BLaER1 (cell line): ENCODE results near the gene SGTA.

ENCODE experiments used
- H3K27ac ChIP-seq: shearing (Covaris generic); formaldehyde crosslinking; 2 replicates; pipeline ENCODE4 v1.8.1; 2022
- H3K27me3 ChIP-seq: shearing (Covaris generic); formaldehyde crosslinking; 2 replicates; pipeline ENCODE4 v1.8.1; 2022
- H3K36me3 ChIP-seq: shearing (Covaris generic); formaldehyde crosslinking; 2 replicates; pipeline ENCODE4 v1.8.1; 2022
- H3K4me1 ChIP-seq: shearing (Covaris generic); formaldehyde crosslinking; 2 replicates; pipeline ENCODE4 v1.8.1; 2022
- H3K4me2 ChIP-seq: shearing (Covaris generic); formaldehyde crosslinking; 2 replicates; pipeline ENCODE4 v1.8.1; 2022
- H3K4me3 ChIP-seq: shearing (Covaris generic); formaldehyde crosslinking; 2 replicates; pipeline ENCODE4 v1.8.1; 2022
- H3K9ac ChIP-seq: shearing (Covaris generic); formaldehyde crosslinking; 2 replicates; pipeline ENCODE4 v1.8.1; 2022
- H3K9me3 ChIP-seq: shearing (Covaris generic); formaldehyde crosslinking; 2 replicates; pipeline ENCODE4 v1.8.1; 2022
- H4K20me1 ChIP-seq: shearing (Covaris generic); formaldehyde crosslinking; 2 replicates; pipeline ENCODE4 v1.8.1; 2022
- Cebpa-rat ChIP-seq: shearing (Covaris generic); IDR thresholded peaks from 2 replicates; pipeline ENCODE4 v1.8.1; 2022

Gene SGTA

DNA sequence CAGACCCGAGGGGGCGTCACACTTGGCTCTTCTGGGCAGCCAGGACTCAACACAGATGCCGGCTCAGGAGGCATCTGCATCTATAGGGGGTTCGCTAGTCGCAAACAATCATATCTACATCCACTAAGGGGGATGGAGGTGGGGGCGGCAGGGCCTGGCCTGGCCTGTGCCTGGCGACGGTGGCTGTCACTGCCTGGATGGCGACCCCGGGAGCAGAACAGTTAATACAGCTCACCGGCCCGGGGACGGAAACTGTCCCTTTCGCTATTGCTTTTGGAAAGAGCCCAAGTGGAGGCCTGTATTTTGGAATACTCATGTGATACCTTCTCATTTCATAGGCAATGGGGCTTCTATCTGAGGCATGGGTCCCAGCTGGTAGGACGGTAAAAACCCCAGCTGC lies 17.7 kb downstream of the SGTA start:
- no peak overlapping the region for H3K9ac ChIP-seq
- peaks cover 97% of the 10 kb centered on the region for H4K20me1 ChIP-seq
- no peak overlapping the region for H3K4me2 ChIP-seq
- H3K27ac ChIP-seq: no peak overlapping the region
- H3K27me3 ChIP-seq: no peaks in the 10 kb centered on the region; the same call in 1 of the 2 replicates
- TF ChIP-seq Cebpa-rat: no peak
- H3K4me1 ChIP-seq: peaks cover 19% of the 10 kb centered on the region
- H3K36me3 ChIP-seq: peaks cover 93% of the 10 kb centered on the region
- no peaks in the 10 kb centered on the region for H3K9me3 ChIP-seq
- H3K4me3 ChIP-seq: no peak overlapping the region

DNA sequence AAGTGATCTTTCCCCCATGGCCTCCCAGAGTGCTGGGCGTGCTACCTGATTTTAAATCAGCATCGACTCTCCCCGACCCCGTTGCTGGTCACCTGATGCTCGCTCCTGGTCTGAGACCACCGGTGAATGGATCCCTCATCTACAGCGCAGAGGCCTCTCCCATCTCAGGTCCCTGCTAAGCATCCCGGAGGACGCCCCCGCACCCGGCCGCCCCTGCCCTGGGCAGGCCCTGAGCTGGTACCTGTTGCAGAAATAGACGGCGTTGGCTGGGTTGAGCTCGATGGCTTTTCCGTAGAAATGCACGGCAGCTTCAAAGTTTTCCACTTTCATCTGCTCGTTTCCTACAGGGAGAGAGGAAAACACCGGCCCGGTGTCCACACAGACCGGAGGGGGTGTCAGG lies 18.1 kb downstream of the SGTA start:
- TF ChIP-seq Cebpa-rat: no peak
- H3K9ac ChIP-seq: no peak overlapping the region
- H3K9me3 ChIP-seq: no peaks in the 10 kb centered on the region
- peaks cover 17% of the 10 kb centered on the region for H3K4me1 ChIP-seq
- no peak overlapping the region for H3K4me3 ChIP-seq
- no peak overlapping the region for H3K4me2 ChIP-seq
- no peak overlapping the region for H3K27ac ChIP-seq
- no peaks in the 10 kb centered on the region; the same call in 1 of the 2 replicates for H3K27me3 ChIP-seq
- H4K20me1 ChIP-seq: peaks cover 96% of the 10 kb centered on the region
- peaks cover 95% of the 10 kb centered on the region for H3K36me3 ChIP-seq

DNA sequence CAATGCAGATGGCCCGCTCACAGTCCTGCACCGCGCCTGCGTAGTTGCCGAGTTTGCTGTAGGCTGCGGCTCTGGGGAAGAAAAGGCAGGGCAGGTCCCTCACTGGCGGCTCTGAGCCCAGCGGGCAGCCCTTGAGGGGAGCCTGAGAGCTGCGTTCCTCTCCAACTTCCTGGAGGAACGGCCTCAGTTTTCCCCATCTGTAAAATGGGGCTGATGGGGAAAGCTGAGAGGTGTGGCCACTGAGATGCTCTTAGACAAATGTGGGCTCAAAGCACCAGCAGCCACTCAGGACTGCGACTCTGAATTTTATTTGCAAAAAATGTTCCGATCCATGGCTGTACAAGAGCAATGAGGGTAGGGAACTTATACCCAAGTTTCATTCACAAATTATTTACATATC lies 19.4 kb downstream of the SGTA start:
- peaks cover 100% of the 10 kb centered on the region for H3K36me3 ChIP-seq
- H3K27me3 ChIP-seq: no peaks in the 10 kb centered on the region; the same call in 1 of the 2 replicates

DNA sequence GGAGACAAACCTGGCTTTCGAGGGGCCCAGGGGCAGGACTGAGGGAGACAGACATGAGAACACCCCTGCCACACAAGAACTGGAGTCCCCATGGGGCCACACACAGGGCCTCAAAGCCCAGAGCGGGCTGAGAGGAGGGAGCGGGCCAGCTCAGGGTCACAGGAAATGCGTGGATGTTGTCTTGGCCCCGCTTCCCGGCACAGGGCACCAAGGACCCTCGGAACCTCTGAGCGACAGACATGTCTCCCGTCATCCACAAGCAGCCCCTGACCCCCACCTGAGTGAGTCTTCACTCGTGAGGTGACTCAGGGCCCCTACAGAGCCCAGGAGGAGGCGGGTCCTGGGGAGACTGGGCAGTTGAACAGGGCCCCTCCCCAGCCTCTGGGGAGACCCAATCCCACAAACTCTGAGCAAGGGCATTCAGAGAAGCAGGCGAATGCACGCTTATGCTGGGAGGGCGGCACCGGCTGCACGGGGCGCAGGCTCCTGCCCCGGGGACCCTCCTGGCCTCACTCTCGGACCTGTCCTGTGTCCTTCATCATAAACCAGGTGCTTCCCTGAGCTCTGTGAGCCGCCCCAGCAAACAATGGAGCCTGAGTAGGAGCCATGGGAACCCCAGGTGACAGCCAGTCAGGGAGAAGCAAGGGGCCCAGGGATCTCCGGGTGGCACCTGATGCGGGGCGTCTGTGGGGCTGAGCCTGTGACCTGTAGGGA lies 20.1 kb downstream of the SGTA start:
- no peaks in the 10 kb centered on the region for H3K9me3 ChIP-seq
- H3K27me3 ChIP-seq: no peaks in the 10 kb centered on the region; the same call in 1 of the 2 replicates
- H3K4me2 ChIP-seq: no peak overlapping the region
- peaks cover 100% of the 10 kb centered on the region for H3K36me3 ChIP-seq
- no peak overlapping the region for H3K9ac ChIP-seq
- no peak overlapping the region for H3K4me3 ChIP-seq
- no peak overlapping the region for H3K27ac ChIP-seq
- peaks cover 86% of the 10 kb centered on the region for H4K20me1 ChIP-seq
- peaks cover 28% of the 10 kb centered on the region for H3K4me1 ChIP-seq
- no peak for TF ChIP-seq Cebpa-rat

More for the DNA sequence above, 19.4 kb downstream of the SGTA start:
- Histone ChIP-seq H3K4me2 (no peak overlapping the region), H3K4me1 (peaks cover 20% of the 10 kb centered on the region), H3K27ac (no peak overlapping the region), H4K20me1 (peaks cover 94% of the 10 kb centered on the region), H3K9me3 (no peaks in the 10 kb centered on the region), H3K9ac (no peak overlapping the region), H3K4me3 (no peak overlapping the region)
- no peak for TF ChIP-seq Cebpa-rat

DNA sequence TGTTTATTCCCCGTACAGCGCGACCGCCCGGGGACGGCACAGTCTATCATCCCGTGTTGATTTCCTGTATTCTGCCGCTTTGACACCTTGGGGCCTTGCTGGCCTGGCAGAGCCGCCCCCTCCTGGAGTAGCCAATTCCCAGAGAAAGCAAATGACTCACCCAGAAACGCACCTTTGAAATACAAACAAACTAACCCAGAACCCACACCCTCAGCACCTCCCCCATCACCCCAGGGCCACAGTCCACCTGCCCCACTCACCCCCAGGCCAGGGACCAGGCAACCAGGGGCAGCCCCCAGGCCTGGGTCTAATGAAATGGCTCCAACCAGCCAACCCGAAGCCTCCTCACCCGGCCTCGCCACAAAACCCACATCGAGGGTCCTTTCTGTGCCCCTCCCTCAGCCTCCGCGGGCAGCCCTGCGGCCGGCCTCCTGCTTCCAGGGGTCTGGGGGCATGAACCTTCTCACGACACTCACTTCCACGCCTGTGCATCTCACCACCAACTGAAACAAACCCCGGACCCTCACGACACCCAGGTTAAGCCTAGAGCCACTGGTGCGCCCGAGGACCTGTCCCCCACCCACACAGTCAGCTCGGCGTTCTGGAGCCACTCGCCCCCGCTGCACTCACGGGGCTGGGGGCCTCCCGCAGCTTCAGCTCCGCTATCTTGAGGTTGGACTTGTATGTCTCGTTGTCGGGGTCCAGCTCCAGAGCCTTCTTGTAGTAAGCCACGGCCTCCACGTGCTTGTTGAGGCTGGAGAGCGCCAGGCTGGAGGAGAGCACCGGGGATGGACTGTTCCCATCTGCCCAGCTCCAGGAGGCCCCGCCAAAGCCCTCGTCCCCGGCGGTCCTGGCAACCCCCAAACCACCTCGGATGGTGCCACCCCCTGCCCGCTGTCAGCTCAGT lies 20.9 kb downstream of the SGTA start:
- no peak for TF ChIP-seq Cebpa-rat
- no peak overlapping the region for H3K4me3 ChIP-seq
- no peaks in the 10 kb centered on the region for H3K9me3 ChIP-seq
- no peaks in the 10 kb centered on the region; the same call in 1 of the 2 replicates for H3K27me3 ChIP-seq
- no peak overlapping the region for H3K4me2 ChIP-seq
- peaks cover 100% of the 10 kb centered on the region for H3K36me3 ChIP-seq
- H3K27ac ChIP-seq: no peak overlapping the region
- peaks cover 36% of the 10 kb centered on the region for H3K4me1 ChIP-seq
- no peak overlapping the region for H3K9ac ChIP-seq
- peaks cover 86% of the 10 kb centered on the region for H4K20me1 ChIP-seq

DNA sequence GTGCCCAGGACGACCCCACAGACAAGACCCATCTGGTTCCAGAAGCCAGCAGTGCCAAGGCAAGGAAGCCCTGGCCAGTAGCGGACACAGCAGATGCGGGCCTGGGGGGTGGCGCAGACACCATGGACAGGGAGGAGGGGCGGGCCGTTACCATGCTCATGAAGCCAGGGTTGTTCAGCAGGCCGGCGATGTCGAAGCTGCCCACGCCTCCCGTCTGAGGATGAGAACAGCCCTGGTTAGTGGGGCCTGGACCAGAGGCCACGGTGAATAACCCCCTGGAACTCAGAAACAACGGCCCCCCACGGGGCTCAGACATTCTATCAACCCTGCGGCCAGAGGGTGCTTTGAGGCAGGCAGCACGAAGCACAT lies 21.8 kb downstream of the SGTA start:
- Histone ChIP-seq H3K27me3 (no peaks in the 10 kb centered on the region; the same call in 1 of the 2 replicates), H3K36me3 (peaks cover 96% of the 10 kb centered on the region), H3K9me3 (no peaks in the 10 kb centered on the region), H3K27ac (no peak overlapping the region), H3K4me3 (no peak overlapping the region), H3K9ac (no peak overlapping the region), H4K20me1 (peaks cover 81% of the 10 kb centered on the region), H3K4me2 (no peak overlapping the region), H3K4me1 (peaks cover 44% of the 10 kb centered on the region)
- no peak for TF ChIP-seq Cebpa-rat

DNA sequence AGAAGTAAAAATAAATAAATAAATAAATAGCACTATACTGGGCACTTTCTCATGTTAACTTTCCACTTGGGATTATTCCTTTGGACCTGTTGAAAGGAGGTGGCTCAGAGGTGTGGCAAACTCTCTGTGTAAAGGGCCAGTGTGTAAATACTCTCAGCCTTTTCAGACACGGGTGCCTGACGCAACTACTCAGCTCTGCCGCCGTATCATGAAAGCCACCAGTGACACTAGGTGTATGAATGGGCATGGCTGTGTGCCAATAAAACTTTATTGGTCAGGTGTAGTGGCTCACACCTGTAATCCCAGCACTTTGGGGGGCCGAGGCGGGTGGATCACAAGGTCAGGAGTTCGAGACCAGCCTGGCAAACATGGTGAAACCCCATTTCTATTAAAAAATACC lies 23.1 kb downstream of the SGTA start:
- Histone ChIP-seq H3K4me1 (peaks cover 57% of the 10 kb centered on the region), H3K36me3 (peaks cover 95% of the 10 kb centered on the region), H4K20me1 (peaks cover 68% of the 10 kb centered on the region), H3K4me3 (no peak overlapping the region), H3K27me3 (no peaks in the 10 kb centered on the region; the same call in 1 of the 2 replicates), H3K27ac (no peak overlapping the region), H3K9me3 (no peaks in the 10 kb centered on the region), H3K4me2 (peak overlapping the region; percentile 56), H3K9ac (no peak overlapping the region)
- TF ChIP-seq Cebpa-rat: no peak

DNA sequence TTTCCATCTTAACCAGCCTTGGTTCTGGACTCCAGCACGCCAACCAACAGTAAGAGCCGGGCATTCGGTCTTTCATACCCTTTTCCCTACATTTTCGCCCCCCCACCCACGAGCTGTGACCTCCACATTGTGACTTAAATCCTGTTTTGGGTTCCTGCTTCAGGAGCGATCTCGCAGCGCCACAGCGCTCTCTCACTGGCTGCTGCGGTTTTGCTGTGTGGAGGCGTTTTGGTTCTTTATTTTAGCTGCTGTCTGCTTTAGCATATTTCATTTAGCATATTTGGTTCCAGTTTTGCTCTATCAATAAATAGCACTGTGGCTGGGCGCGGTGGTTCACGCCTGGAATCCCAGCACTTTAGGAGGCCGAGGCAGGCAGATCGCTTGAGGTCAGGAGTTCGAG lies 23.7 kb downstream of the SGTA start:
- peaks cover 95% of the 10 kb centered on the region for H3K36me3 ChIP-seq
- H4K20me1 ChIP-seq: peaks cover 65% of the 10 kb centered on the region
- H3K27ac ChIP-seq: no peak overlapping the region
- no peak overlapping the region for H3K4me3 ChIP-seq
- peaks cover 57% of the 10 kb centered on the region for H3K4me1 ChIP-seq
- no peaks in the 10 kb centered on the region; the same call in 1 of the 2 replicates for H3K27me3 ChIP-seq
- peak overlapping the region; percentile 56 for H3K4me2 ChIP-seq
- 0 out of 2 replicates have a peak overlapping the region, but pooled peaks have one; percentile 24 for H3K9ac ChIP-seq
- no peak for TF ChIP-seq Cebpa-rat
- H3K9me3 ChIP-seq: no peaks in the 10 kb centered on the region

DNA sequence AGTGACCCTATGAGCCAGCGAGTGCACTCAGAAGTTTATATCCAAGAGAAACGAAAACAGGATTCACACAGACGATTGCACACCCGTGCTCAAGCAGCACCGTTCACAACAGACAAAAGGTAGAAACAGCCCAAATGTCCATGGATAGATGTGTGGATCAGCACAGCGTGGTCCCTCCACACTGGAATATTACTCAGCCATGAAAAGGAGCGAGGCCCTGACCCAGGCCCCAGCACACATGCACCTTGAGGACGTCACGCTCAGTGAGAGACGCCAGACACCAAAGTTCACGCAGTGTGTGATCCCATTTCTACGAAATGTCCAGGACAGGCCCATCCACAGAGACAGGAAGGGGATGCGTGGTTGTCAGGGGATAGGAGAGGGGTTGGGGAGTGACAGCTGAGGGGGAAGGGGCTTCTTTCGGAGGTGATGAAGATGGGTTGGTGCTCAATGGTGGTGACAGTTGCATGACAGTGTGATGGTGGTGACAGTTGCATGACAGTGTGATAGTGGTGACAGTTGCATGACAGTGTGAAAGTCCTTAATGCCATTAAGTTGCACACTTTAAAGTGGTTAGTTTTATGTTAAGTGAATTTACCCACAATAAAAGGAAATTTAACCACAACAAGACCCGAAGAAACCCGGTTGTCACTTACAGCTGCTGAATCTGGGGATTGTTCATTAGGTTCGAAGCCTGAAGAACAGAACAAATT lies 24.3 kb downstream of the SGTA start:
- H3K4me3 ChIP-seq: no peak overlapping the region
- peaks cover 57% of the 10 kb centered on the region for H3K4me1 ChIP-seq
- H3K27ac ChIP-seq: no peak overlapping the region
- H3K27me3 ChIP-seq: no peaks in the 10 kb centered on the region; the same call in 1 of the 2 replicates
- H3K9me3 ChIP-seq: no peaks in the 10 kb centered on the region
- no peak for TF ChIP-seq Cebpa-rat
- peaks cover 59% of the 10 kb centered on the region for H4K20me1 ChIP-seq
- peak overlapping the region; percentile 56 for H3K4me2 ChIP-seq
- 0 out of 2 replicates have a peak overlapping the region, but pooled peaks have one; percentile 24 for H3K9ac ChIP-seq
- H3K36me3 ChIP-seq: peaks cover 95% of the 10 kb centered on the region
